Smooth muscle cell (in vitro differentiated cells): ENCODE measurements around the gene RHOBTB1. TPM values are rescaled to one million over a fixed set of nuclear protein-coding genes. Genes with fewer than 3 reads are reported as not detected.

Experiments used
- DNase-seq: peaks from one replicate; lab custom pipeline; 2025; ENCODE audit not compliant: unreplicated experiment; lab: John Stamatoyannopoulos, UW
- H2AFZ ChIP-seq: fragments of 200-600 bp; sonication (generic); 2 replicates; pipeline ENCODE4 v1.6.0; 2016; ENCODE audit warnings: antibody characterized with exemption, low read depth, mild to moderate bottlenecking
- H3F3A ChIP-seq: fragments of 200-600 bp; sonication (generic); 2 replicates; pipeline ENCODE4 v1.6.0; 2017; ENCODE audit warnings: antibody characterized with exemption, low read depth
- H3K27ac ChIP-seq: fragments of 200-600 bp; sonication (generic); 2 replicates; pipeline ENCODE4 v1.5.1; 2016; ENCODE audit warnings: low read depth, mild to moderate bottlenecking
- H3K27me3 ChIP-seq: fragments of 200-600 bp; sonication (generic); 2 replicates; pipeline ENCODE4 v1.6.1; 2016; ENCODE audit warnings: low read depth, mild to moderate bottlenecking
- H3K36me3 ChIP-seq: fragments of 200-600 bp; sonication (generic); 2 replicates; pipeline ENCODE4 v1.5.1; 2016; ENCODE audit warnings: low read depth
- H3K4me1 ChIP-seq: fragments of 200-600 bp; sonication (generic); 2 replicates; pipeline ENCODE4 v1.5.1; 2016; ENCODE audit warnings: low read depth
- H3K4me2 ChIP-seq: fragments of 200-600 bp; sonication (generic); 2 replicates; pipeline ENCODE4 v1.6.0; 2016; ENCODE audit warnings: mild to moderate bottlenecking
- H3K4me3 ChIP-seq: fragments of 200-600 bp; sonication (generic); 2 replicates; pipeline ENCODE4 v1.5.1; 2016; ENCODE audit warnings: mild to moderate bottlenecking
- H3K79me2 ChIP-seq: fragments of 200-600 bp; sonication (generic); 2 replicates; pipeline ENCODE4 v1.6.0; 2016; ENCODE audit warnings: low read depth, mild to moderate bottlenecking
- H3K9ac ChIP-seq: fragments of 200-600 bp; sonication (generic); 2 replicates; pipeline ENCODE4 v1.6.0; 2016; ENCODE audit warnings: low read depth
- H3K9me3 ChIP-seq: fragments of 200-600 bp; sonication (generic); replicated peaks from 2 replicates; pipeline ENCODE4 v1.5.1; 2016; ENCODE audit warnings: low read depth
- H4K20me1 ChIP-seq: fragments of 200-600 bp; sonication (generic); 2 replicates; pipeline ENCODE4 v1.6.0; 2016; ENCODE audit warnings: low read depth
- WGBS: methylation state at CpG from one replicate; pipeline ENCODE4 v1.1.7; 2016; ENCODE audit warnings: low lambda C conversion rate; 5-methylcytosine and 5-hydroxymethylcytosine counted together
- polyA plus RNA-seq: library from polyadenylated mRNA; unstranded; fragments of >200 nt; fragmentation: Nextera tagmentation; extraction: Ambion mirVana; gene quantifications from 2 replicates; pipeline ENCODE4 v1.2.1, GENCODE V29; 2016
- total RNA-seq: library from RNA; depleted of rRNA; stranded (reverse); fragments of >200 nt; gene quantifications from 2 replicates; pipeline ENCODE4 v1.2.3, GENCODE V29; 2014
- TF ChIP-seq, protein P1 (sequence below): fragments of 200-600 bp; sonication (generic); IDR thresholded peaks from 2 replicates; pipeline ENCODE4 v1.5.1; 2017; ENCODE audit warnings: borderline replicate concordance, mild to moderate bottlenecking, antibody characterized with exemption; ENCODE audit not compliant: insufficient read depth, poor library complexity, severe bottlenecking

Gene RHOBTB1, protein sequence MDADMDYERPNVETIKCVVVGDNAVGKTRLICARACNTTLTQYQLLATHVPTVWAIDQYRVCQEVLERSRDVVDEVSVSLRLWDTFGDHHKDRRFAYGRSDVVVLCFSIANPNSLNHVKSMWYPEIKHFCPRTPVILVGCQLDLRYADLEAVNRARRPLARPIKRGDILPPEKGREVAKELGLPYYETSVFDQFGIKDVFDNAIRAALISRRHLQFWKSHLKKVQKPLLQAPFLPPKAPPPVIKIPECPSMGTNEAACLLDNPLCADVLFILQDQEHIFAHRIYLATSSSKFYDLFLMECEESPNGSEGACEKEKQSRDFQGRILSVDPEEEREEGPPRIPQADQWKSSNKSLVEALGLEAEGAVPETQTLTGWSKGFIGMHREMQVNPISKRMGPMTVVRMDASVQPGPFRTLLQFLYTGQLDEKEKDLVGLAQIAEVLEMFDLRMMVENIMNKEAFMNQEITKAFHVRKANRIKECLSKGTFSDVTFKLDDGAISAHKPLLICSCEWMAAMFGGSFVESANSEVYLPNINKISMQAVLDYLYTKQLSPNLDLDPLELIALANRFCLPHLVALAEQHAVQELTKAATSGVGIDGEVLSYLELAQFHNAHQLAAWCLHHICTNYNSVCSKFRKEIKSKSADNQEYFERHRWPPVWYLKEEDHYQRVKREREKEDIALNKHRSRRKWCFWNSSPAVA
- total RNA-seq (49.1 and 77.0 TPM in 2 replicates), polyA plus RNA-seq (33.7 and 36.2 TPM in 2 replicates)

DNA sequence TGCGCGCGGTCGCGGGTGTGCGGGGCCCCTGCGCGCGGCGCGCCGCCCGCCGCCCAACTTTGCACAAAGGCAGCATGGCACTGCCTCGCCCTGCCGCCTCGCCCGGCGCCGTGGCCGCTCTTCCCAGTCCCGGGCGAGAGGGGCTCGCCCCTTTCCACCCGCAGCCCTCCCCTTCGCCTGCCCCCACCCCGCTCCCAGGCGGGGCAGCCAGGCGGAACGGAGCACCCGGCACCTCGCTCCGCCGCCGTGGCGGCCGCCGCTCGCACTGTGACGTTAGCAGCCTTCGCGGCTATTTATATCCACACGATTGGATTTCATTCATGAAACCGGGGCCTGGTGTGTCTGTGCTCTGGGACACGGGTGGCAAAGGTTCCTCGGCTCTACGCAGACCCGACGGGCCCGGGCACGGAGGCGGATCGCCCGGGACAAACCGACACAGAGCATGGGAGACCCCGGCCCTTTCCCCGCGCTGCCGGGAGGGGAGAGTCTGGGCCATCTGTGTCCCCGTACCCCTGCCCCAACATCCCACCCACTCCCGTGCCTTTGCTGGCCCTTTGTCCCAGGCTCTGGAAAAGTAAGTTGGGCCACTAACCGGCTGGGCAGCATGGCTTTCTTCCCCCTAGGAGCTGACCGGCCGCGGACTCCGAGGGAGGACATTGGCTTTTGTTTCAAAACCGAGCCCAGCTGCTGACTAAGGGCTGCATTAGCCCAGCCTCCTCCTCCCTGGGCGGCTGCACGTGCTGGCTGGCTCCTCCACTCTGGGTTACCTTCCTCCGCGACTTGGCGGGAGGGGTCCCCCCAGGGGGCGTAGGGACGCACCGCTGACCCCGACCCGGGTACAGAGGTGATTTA, at the start of gene RHOBTB1:
Gene RHOBTB1 (minus strand): TSS at position 128 of the 852 bp plus-strand sequence. CDS start 32,643 bp downstream, outside the sequence.
- H3F3A ChIP-seq, result peaks cover 6% of the 10 kb centered on the region
- peak within 1 kb of the TSS; percentile 99 for H3K9ac ChIP-seq
- peak within 1 kb of the TSS; percentile 99 for H3K27ac ChIP-seq
- no peaks in the 10 kb centered on the region for H3K27me3 ChIP-seq
- H2AFZ ChIP-seq, result peak within 1 kb of the TSS; percentile 61
- H3K4me3 ChIP-seq, result peak within 1 kb of the TSS; percentile 91
- H3K79me2 ChIP-seq, result peaks cover 43% of the 10 kb centered on the region
- H3K4me2 ChIP-seq, result peak within 1 kb of the TSS; percentile 97
- TF ChIP-seq, protein P1, sequence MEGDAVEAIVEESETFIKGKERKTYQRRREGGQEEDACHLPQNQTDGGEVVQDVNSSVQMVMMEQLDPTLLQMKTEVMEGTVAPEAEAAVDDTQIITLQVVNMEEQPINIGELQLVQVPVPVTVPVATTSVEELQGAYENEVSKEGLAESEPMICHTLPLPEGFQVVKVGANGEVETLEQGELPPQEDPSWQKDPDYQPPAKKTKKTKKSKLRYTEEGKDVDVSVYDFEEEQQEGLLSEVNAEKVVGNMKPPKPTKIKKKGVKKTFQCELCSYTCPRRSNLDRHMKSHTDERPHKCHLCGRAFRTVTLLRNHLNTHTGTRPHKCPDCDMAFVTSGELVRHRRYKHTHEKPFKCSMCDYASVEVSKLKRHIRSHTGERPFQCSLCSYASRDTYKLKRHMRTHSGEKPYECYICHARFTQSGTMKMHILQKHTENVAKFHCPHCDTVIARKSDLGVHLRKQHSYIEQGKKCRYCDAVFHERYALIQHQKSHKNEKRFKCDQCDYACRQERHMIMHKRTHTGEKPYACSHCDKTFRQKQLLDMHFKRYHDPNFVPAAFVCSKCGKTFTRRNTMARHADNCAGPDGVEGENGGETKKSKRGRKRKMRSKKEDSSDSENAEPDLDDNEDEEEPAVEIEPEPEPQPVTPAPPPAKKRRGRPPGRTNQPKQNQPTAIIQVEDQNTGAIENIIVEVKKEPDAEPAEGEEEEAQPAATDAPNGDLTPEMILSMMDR, result no peak
- peaks cover 12% of the 10 kb centered on the region for H3K4me1 ChIP-seq
- WGBS, result 1% methylated on average over 63 of the region's 77 CpGs
- no peaks in the 10 kb centered on the region for H3K36me3 ChIP-seq
- H3K9me3 ChIP-seq, result no peaks in the 10 kb centered on the region
- no peaks in the 10 kb centered on the region for H4K20me1 ChIP-seq
- peak; percentile 63 for DNase-seq

DNA sequence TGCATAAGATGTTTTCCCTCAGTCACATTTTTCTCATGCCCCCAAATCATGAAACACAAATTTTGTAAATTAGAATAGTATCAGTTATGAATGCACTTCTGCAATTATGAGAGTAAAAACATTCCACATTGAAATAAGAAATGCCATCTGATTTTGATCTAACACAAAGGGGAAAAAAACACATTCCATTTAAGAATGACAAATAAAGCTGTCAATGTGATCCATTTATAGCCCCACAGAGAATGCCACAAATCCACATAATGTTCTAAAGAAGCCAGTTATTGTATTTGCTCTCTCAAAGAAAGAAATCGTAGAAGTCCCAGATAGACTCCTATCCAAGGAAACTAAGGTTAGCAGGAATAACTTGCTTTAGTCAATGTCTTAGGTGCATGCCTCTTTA, 48.7 kb upstream of the RHOBTB1 start:
- Histone ChIP-seq H3K4me1 (no peaks in the 10 kb centered on the region), H3K36me3 (no peaks in the 10 kb centered on the region), H4K20me1 (no peaks in the 10 kb centered on the region), H3K9ac (no peak overlapping the region), H3K9me3 (no peaks in the 10 kb centered on the region), H3F3A (no peaks in the 10 kb centered on the region), H3K4me2 (no peak overlapping the region), H3K4me3 (no peak overlapping the region), H3K27me3 (no peaks in the 10 kb centered on the region), H3K27ac (no peak overlapping the region), H3K79me2 (peaks cover 20% of the 10 kb centered on the region), H2AFZ (no peak overlapping the region)
- TF ChIP-seq, protein P1, result no peak
- WGBS, result 57% methylated on average over 1 of the region's 1 CpG
- no peak for DNase-seq

DNA sequence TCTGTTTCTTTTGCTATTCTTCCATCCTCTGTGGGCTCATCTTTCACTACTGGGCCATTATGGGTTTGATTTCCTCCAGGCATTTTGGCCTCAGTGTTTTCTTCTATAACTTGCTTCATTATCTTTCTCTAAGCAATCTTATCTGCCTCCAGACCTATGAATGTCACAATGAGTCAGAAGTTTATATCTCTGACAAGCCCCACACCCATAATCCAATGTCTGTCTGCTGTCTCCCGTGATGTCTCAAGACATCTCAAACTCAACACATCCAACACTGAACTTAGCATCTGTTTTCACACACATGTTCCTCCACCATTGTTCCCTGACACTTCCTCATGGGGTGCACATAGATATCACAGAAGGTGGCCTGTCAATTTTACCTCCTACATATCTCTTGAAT, 46.7 kb upstream of the RHOBTB1 start:
- TF ChIP-seq, protein P1, result no peak
- no peak overlapping the region for H3K4me3 ChIP-seq
- H3F3A ChIP-seq, result no peaks in the 10 kb centered on the region
- no peaks in the 10 kb centered on the region for H3K36me3 ChIP-seq
- no peak overlapping the region for H3K4me2 ChIP-seq
- H3K4me1 ChIP-seq, result peaks cover 5% of the 10 kb centered on the region
- 17% methylated on average over 1 of the region's 1 CpG for WGBS
- no peaks in the 10 kb centered on the region for H3K27me3 ChIP-seq
- peak overlapping the region; percentile 44 for H3K27ac ChIP-seq
- DNase-seq, result no peak
- no peak overlapping the region for H2AFZ ChIP-seq
- peaks cover 18% of the 10 kb centered on the region for H3K79me2 ChIP-seq
- H4K20me1 ChIP-seq, result no peaks in the 10 kb centered on the region
- H3K9ac ChIP-seq, result no peak overlapping the region
- no peaks in the 10 kb centered on the region for H3K9me3 ChIP-seq
